HG03460 (cell line): ENCODE measurements around the gene THSD4.

Experiments used
- ATAC-seq: cut with Tn5 transposase; IDR thresholded peaks from one replicate; pipeline ENCODE4 v1.9.1; 2021; ENCODE audit not compliant: unreplicated experiment

Gene THSD4

GRCh38 chr15:71469413-71469812, 354.1 kb downstream of the THSD4 start:
- ATAC-seq: no peak

GRCh38 chr15:71471347-71471746, 356.1 kb downstream of the THSD4 start:
- ATAC-seq: no peak

DNA sequence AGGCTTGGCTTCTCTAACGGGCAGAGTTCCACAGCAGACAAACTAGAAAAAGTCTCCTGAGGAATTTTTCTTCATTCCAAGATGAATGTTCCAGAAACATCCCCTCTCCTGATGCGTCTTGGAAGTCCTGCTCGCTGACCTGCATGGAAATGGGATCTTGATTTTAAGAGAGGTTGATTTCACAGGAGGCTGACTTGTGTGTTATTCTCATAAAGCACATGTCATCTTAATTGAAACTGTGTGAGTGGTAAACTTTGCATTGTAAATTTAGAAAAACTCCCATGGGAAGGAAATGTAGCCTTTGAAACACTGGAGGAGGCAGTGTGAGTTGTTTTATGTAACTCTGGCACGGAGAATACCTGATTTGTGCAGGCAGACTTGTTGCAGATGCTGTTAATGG, 357.3 kb downstream of the THSD4 start:
- ATAC-seq: no peak

GRCh38 chr15:71473751-71474150, 358.5 kb downstream of the THSD4 start:
- ATAC-seq: no peak

DNA sequence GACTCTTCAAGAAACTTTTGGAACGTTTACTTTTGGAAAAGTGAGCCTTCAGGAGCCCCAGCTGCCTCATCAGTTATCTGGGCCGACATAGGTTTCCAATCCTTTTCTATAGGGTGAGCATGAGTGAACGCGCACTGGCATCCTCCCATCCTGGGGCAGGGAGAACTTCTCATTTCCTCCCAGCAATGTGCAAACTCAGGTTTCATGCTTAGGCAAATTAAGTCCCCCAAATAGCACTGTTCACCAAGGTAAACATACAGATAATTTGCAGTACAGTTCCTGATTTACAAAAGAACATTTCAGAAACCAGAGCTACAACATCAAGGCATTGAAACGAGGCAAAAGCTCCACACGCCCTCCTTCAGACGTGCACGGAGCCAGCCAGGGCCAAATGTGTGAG, 361.6 kb downstream of the THSD4 start:
- no peak for ATAC-seq

DNA sequence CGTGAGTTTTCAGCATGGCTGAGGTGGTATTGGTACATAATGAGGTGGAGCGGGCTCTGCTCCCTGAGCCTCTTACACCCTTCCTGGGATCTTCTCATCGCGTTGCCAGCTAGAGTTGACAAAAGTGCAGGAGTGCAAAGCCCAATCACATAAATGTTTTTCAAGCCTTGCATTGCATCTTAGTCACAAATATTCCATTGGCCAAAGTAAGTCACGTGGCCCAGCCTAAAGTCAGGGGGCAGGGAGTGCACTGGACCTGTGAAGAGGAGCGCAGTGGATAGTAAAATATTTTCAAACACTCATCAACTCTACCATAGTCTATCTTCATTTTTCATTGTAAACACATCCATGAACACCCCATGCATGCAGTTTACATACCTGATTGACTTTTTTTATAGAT, 365.3 kb downstream of the THSD4 start:
- no peak for ATAC-seq

DNA sequence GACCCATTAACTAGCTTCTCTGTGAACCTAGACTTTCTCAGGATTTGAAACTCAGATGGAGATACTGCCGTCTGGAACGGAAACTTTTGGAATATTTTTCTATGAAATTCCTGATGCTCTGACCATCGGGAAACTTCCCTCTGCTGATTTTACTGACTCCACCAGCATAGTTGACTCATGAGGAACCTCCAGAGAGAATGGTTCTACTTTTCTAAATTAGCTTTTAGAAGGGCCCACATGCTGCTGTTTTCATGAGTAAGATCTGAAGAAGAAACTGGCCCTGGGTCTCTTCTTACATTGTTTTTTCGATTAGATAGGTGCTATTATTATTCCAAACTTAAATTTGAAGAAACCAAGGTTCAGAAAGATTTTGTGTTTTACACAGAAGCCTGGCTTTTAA, 368.8 kb downstream of the THSD4 start:
- ATAC-seq: no peak

GRCh38 chr15:71485094-71485693, 369.9 kb downstream of the THSD4 start:
- ATAC-seq: no peak

DNA sequence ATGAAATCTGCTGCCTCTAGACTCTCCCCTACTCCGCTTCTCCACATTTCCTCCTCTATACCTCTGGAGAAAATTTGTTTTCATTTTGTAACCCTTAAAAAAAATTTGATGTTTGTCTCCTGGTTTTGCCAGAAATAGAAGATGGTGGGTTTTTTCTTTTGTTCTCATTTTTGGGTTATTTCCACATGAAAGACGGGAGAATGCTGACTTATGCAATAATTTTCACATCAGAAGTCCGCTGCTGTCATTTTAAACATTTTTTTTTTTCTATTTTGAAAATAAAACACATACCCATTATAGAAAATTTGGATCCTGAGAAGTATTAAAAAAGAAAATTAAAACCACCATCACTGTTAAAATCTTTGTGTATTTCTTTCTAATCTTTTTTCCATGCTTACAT, 374.3 kb downstream of the THSD4 start:
- ATAC-seq: no peak

GRCh38 chr15:71493526-71493925, 378.3 kb downstream of the THSD4 start:
- ATAC-seq: no peak

DNA sequence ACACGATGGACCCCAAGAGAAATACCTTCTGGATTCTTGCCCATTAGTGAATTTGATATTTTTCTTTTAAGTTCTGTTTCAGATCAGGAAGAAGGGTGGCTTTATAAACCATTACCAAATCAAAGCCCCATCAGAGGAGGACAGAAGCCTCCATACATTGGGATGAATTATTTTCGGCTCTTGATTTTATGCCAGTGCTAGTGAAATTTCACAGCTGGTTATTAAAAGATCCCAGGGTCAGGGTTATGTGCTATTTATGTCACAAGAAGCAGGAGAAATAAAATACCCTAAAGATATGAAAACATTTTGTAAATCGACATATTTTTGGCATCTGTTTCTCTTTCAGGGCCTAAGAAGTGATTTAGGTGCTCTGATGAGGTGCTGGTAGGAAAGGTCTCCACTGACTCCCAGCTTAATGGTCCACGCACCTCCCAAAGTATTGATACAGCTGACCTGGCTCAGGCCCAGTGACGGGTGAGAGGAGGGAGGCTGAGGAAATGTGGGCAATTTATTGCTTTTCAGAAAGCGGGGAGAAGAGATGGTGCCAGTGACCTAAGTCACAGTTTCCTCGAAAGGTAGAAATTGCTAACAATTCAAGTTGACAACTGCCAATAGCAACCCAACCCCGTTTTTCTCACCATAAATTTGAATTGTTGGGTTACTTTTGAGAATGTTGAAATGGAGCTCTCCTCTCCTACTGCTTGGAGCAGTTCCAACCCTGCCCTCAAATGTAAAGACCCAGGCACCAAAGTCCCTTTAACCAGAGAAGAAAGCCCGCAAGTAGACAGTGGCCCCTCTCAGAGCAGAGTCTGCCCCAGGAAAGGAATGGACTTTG, 379.5 kb downstream of the THSD4 start:
- ATAC-seq: no peak

GRCh38 chr15:71495398-71495780, 380.1 kb downstream of the THSD4 start:
- ATAC-seq: no peak

- ATAC-seq: no peak
These were observed 381.2 kb downstream of the THSD4 start for GRCh38 chr15:71496336-71496955.

DNA sequence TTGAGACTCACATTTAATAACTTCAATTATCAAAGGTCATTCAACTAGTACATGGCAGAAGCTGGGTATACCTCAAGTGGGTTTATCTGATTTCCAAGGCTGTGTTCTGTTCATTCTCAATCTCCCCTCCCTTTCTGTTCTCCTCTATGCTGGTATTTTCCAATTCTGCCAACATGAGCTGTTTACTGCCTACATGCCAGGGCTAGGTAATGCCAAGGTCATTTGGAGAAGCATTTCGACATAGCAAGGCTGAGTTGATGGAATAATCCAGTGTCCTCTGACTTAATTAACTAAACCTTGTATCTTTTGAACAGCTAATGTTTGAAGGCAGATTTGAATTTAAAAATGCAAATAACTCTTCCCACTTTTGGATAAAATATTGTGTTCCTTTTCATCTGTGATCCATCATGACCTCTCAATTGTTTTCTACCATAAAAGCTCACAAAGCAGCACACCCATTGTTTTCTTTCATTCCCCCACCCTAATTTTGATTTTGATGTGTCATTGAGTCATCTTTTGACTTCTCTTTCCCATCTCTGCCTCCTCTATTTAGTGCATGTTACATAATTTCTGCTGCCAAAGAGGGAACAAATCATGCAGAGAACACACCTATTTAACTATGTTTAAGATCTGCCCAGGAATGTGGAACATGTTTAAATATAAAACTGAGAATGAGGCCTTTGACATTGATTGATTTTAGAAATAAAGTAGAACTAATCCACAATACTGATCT, 386.2 kb downstream of the THSD4 start:
- no peak for ATAC-seq

- no peak for ATAC-seq
These were observed 386.8 kb downstream of the THSD4 start for GRCh38 chr15:71502077-71502432.

GRCh38 chr15:71505962-71506361, 390.7 kb downstream of the THSD4 start:
- ATAC-seq: no peak

DNA sequence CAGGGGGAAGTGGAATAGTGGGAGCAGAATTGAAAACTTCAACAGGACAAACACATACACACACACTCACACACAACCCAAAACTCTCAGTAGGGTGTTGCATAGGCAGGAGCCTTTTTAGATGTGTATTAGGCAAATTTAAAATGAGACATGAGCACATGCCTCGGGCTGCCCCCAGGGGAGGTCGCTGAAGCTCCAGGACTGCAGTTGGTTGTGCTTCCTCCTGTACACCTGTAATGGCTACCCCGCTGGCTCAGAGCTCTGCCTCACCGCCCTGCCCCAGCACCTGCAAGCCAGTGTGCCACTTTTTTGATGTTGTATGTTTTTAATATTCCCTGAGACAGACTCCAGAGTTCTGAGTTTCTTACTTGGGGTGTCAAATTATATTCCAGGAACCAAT, 391.7 kb downstream of the THSD4 start:
- no peak for ATAC-seq

DNA sequence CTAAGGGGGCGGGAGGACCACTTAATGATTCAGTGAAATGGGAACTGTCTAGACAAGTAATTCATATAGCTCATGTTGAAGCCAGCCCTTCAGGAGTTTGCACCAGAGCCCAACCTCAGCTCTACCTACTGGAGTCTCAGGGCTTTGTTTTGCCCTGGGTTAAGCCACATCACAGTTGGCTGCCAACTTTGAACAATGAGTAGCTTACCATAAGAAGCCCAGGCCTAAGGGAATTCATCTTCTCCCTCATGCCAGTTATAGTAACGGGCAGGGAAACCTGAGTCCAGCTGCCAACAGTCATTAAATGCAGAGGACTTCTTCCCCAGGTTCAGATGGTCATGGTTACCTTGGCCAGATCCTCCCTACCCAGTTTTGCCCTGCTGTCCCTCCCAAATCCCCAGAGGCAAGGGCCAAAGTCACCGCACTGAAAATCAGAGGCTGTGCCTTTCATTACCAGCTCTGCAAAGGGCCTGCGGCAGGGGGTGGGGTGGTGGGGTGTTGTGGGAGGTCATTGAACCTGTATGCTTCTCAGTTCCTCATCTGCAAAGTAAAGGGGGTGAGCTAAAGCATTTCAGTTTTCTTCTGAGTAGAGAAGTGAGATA, 392.9 kb downstream of the THSD4 start:
- no peak for ATAC-seq

- no peak for ATAC-seq
These were observed 393.9 kb downstream of the THSD4 start for GRCh38 chr15:71509139-71509538.

GRCh38 chr15:71510763-71511162, 395.5 kb downstream of the THSD4 start:
- no peak for ATAC-seq
